Body of pancreas (tissue), 4 donors: Measurements from ENCODE around the gene CALML3.

Experiments used
- CTCF ChIP-seq, 7 experiments: fragments of 450-650 bp in 4 of 7; fragments of 200-600 bp in 3 of 7; sonication (generic) in 3 of 7; IDR thresholded peaks; one replicate each; pipeline ENCODE4 v1.5.1; 2016 to 2019; ENCODE audit warnings: antibody characterized with exemption in 7 of 7
- POLR2A ChIP-seq, 3 donors: fragments of 450-650 bp; IDR thresholded peaks; one replicate each; pipeline ENCODE4 v1.6.1; 2016; ENCODE audit warnings: antibody characterized with exemption in 3 of 3, mild to moderate bottlenecking in 2 of 3

DNA sequence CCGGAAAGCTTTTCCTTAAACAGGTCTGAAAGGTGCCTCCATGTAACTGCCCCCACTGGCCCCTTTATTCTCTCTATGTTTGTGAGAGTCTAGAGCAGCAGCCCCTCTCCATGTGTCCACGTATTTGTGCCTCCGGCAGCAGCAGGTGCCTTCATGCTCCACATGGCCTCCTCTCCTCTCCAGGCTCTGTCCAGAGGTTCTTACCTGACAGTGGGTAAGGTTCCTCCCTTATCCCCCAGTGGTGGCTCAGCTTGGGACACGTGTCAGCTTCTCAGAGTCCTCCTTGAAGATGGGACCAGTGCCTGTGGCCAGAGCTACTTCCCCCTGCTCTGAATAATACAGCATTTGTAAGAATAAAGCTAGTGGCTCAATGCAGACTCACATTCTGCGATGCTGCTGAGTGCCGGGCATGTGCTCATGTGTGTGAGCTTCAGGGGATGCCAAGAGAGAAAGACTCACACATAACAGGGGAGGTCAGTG is 7.9 kb downstream of the CALML3 start:
- TF ChIP-seq CTCF (IDR thresholded peaks at IDR 0.05): no peak
- no peak for TF ChIP-seq POLR2A (IDR thresholded peaks at IDR 0.05)
